ENCODE measurements around the gene XYLT1. TPM values are rescaled to one million over a fixed set of nuclear protein-coding genes. Genes with fewer than 3 reads are reported as not detected.

The XYLT1 gene
- total RNA-seq, 1 experiment from 2014 or later, result not detected

DNA sequence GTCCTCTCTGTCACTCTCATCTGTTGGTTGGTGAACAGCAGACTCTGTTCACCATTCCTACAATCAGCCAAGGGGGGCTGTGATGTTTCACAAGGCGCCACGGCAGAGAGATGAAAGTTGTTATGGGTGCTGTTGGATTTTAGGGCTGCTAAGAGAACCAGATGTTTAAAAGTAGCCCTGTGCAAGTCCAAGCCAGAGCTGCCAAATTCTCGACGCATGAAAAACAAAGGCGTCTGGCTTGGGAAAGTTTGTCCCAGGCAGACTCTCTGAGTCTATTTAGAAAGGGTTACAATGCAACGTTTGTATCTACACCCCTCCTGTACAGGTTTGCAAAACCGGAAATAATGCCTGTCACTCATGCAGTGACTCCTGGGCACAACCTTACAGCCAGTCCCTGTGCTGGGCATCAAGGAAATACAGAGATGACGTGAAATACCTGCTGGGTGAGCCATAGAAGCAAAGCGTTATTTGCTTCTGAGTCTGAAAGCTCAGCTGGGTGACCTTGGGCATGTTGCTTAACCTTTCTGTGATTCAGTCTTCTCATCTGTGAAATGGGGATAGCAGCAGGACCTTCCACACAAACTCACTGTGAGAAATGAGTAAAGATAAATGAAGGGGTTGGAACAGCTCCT is 74.8 kb downstream of the XYLT1 start:
- TF ChIP-seq EZH2phosphoT487 (IDR thresholded peaks at IDR 0.05; ENCODE audit: borderline replicate concordance, low read length) (no peak), EZH2 (IDR thresholded peaks at IDR 0.05; ENCODE audit: low read length, unreplicated experiment) (no peak)
- TF ChIP-seq, protein P1, sequence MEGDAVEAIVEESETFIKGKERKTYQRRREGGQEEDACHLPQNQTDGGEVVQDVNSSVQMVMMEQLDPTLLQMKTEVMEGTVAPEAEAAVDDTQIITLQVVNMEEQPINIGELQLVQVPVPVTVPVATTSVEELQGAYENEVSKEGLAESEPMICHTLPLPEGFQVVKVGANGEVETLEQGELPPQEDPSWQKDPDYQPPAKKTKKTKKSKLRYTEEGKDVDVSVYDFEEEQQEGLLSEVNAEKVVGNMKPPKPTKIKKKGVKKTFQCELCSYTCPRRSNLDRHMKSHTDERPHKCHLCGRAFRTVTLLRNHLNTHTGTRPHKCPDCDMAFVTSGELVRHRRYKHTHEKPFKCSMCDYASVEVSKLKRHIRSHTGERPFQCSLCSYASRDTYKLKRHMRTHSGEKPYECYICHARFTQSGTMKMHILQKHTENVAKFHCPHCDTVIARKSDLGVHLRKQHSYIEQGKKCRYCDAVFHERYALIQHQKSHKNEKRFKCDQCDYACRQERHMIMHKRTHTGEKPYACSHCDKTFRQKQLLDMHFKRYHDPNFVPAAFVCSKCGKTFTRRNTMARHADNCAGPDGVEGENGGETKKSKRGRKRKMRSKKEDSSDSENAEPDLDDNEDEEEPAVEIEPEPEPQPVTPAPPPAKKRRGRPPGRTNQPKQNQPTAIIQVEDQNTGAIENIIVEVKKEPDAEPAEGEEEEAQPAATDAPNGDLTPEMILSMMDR (conservative IDR thresholded peaks at IDR 0.05; ENCODE audit: low read depth, low read length), result no peak
- Histone ChIP-seq H3K9ac (ENCODE audit: low read length) (no peak overlapping the region), H3F3A (ENCODE audit: low read length, unreplicated experiment) (no peaks in the 10 kb centered on the region), H3K9me2 (replicated peaks; ENCODE audit: low read length) (no peaks in the 10 kb centered on the region), H3K79me2 (ENCODE audit: low read length) (no peaks in the 10 kb centered on the region), H3K4me3 (ENCODE audit: low read length) (no peak overlapping the region), H3K9me3 (ENCODE audit: low read length) (no peaks in the 10 kb centered on the region), H3K36me3 (ENCODE audit: low read depth, low read length) (no peaks in the 10 kb centered on the region), H3K27ac (ENCODE audit: low read length) (no peak overlapping the region), H2AFZ (ENCODE audit: low read length) (no peak overlapping the region), H4K20me1 (ENCODE audit: low read length) (no peaks in the 10 kb centered on the region), H3K4me1 (ENCODE audit: insufficient read depth, low read length) (no peaks in the 10 kb centered on the region), H3K4me2 (ENCODE audit: low read length) (no peak overlapping the region), H3K27me3 (ENCODE audit: low read length) (no peaks in the 10 kb centered on the region)
- POLR2A ChIA-PET (ENCODE audit: unreplicated experiment), result no interaction called here
- DNase-seq, result no peak
- intact Hi-C loops (cut with micrococcal nuclease), result no loop called here
- ATAC-seq, result no peak
- no TSS peak for BruUV-seq (replicated peaks)
- CTCF ChIA-PET, result no interaction called here

DNA sequence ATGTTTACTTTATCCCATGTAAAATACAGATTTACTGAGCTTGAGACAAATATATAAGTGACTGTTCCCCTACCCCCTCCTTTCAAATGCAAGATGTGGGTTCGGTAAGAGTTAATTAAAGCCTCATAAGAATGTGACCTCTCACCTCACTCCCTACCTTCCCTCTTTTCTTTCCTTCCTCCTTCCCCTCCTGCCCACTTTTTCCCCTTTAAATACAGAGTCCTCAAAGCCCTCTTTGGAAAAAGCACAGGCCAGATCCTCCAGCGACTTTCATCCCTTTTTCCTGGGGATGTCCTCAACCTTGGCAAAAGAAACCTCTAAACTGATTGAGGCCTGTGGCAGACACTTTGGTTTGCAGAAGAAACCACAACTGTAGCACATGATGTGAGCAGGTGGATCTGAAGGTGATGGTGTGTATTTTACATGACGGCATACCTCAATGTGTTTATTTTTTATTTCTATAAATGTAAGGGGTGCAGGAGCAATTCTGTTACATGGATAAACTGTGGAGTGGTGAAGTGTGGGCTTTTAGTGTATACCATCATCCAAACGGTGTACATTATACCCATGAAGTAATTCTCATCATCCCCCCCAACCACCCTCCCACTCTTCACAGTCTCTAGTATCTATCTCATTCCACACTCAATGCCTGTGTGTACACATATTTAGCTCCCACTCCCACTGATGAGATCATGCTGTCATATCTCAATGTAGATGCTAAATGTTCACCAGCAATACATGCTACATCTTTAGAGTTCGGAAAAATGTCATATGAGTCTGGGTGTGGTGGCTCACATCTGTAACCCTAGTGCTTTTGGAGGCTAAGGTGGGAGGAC is 77.7 kb downstream of the XYLT1 start:
- Histone ChIP-seq H3K27me3 (ENCODE audit: low read length) (no peaks in the 10 kb centered on the region), H3K4me2 (ENCODE audit: low read length) (no peak overlapping the region), H3K9ac (ENCODE audit: low read length) (no peak overlapping the region), H2AFZ (ENCODE audit: low read length) (no peak overlapping the region), H3F3A (ENCODE audit: low read length, unreplicated experiment) (no peaks in the 10 kb centered on the region), H3K36me3 (ENCODE audit: low read depth, low read length) (no peaks in the 10 kb centered on the region), H3K4me1 (ENCODE audit: insufficient read depth, low read length) (no peaks in the 10 kb centered on the region), H3K79me2 (ENCODE audit: low read length) (no peaks in the 10 kb centered on the region), H4K20me1 (ENCODE audit: low read length) (no peaks in the 10 kb centered on the region), H3K27ac (ENCODE audit: low read length) (no peak overlapping the region), H3K9me3 (ENCODE audit: low read length) (no peaks in the 10 kb centered on the region), H3K9me2 (replicated peaks; ENCODE audit: low read length) (no peaks in the 10 kb centered on the region), H3K4me3 (ENCODE audit: low read length) (no peak overlapping the region)
- POLR2A ChIA-PET (ENCODE audit: unreplicated experiment), result no interaction called here
- TF ChIP-seq, protein P1 (conservative IDR thresholded peaks at IDR 0.05; ENCODE audit: low read depth, low read length), result no peak
- no peak for TF ChIP-seq EZH2 (IDR thresholded peaks at IDR 0.05; ENCODE audit: low read length, unreplicated experiment)
- no peak for TF ChIP-seq EZH2phosphoT487 (IDR thresholded peaks at IDR 0.05; ENCODE audit: borderline replicate concordance, low read length)
- CTCF ChIA-PET, result no interaction called here
- intact Hi-C loops (cut with micrococcal nuclease), result no loop called here
- no peak for DNase-seq
- ATAC-seq, result no peak
- no TSS peak for BruUV-seq (replicated peaks)
